Activated CD8-positive, alpha-beta T cell treated with anti-CD3 and anti-CD28 coated beads for 36 hours (primary cell): ENCODE measurements around the gene ASCC3. TPM values are rescaled to one million over a fixed set of nuclear protein-coding genes. Genes with fewer than 3 reads are reported as not detected.

Source experiments
- ATAC-seq: fragments of 200-7000 bp; cut with Tn5 transposase; one replicate; pipeline ENCODE4 v1.10.0; 2021; ENCODE audit warnings: mild to moderate bottlenecking, moderate library complexity
- CTCF ChIA-PET: fragments of 350-600 bp; sonication (Branson Sonifier 250); formaldehyde crosslinking; loops from one replicate; lab custom pipeline; 2021; ENCODE audit warnings: antibody characterized with exemption; lab: Charles Lee
- POLR2A ChIA-PET: fragments of 350-600 bp; sonication (Branson Sonifier 250); formaldehyde crosslinking; loops from one replicate; lab custom pipeline; 2021; ENCODE audit warnings: antibody characterized with exemption; lab: Charles Lee
- DNase-seq: peaks from one replicate; pipeline ENCODE4 v3.0.0-alpha.2; 2020
- H3K27ac Mint-ChIP-seq: one replicate; pipeline ENCODE4 v1.8.0; 2021; ENCODE audit warnings: mild to moderate bottlenecking, mixed read lengths
- H3K27me3 Mint-ChIP-seq: one replicate; pipeline ENCODE4 v1.8.0; 2021; ENCODE audit warnings: mixed read lengths
- H3K36me3 Mint-ChIP-seq: one replicate; pipeline ENCODE4 v1.8.0; 2021; ENCODE audit warnings: low read depth, mixed read lengths
- H3K4me1 Mint-ChIP-seq: one replicate; pipeline ENCODE4 v1.8.0; 2021; ENCODE audit warnings: low read depth, mixed read lengths
- H3K4me3 Mint-ChIP-seq: one replicate; pipeline ENCODE4 v1.8.0; 2021; ENCODE audit warnings: mild to moderate bottlenecking, moderate library complexity, mixed read lengths
- H3K9me3 Mint-ChIP-seq: one replicate; pipeline ENCODE4 v1.8.0; 2021; ENCODE audit warnings: mixed read lengths
- intact Hi-C: fragments of 100-400 bp; cut with micrococcal nuclease; formaldehyde crosslinking; loops from one replicate; pipeline ENCODE4 v1.10.0; 2022
- total RNA-seq, 2 experiments: library from RNA; stranded (reverse); gene quantifications; one replicate each; pipeline ENCODE4 v1.2.3, GENCODE V29; 2021
- TF ChIP-seq, protein P1 (sequence below): fragments of 200-600 bp; IDR thresholded peaks from one replicate; pipeline ENCODE4 v1.8.0; 2022; ENCODE audit warnings: antibody characterized with exemption, mild to moderate bottlenecking

Gene ASCC3
- total RNA-seq, 2 experiments from 2014 or later, result 50.2 to 50.5 TPM

DNA sequence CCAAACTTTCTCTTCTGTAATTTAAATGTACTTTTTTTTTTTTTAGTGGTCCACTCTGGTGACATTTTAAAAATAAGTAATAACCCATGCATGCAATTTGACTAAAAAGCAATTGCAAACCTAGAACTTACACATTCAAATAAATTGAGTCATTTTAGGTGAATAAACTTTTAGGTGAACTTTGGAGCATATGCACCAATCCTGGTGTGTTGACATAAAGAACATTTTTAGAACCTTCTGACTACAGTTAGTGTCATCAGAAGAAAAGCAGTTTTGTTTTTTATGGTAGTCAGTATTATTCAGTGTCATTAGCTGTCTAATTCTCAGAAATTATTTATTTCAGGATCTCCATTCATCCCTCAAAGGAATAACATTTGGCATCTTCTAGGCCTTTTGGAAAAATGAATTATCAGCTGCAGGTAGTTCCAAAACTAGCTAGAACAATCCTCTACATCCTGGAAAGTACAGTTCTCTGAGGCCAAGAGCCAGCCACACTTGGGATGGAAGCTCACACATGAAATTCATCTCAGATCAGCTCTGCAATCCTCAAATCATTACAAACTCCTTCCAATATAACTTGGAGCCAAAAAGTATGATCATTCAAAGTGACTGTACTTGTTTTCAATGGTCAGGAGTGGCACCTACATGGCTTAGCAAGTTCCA lies 378.0 kb downstream of the ASCC3 start:
- Mint-ChIP-seq H3K4me3 (no peak overlapping the region), H3K27me3 (peaks cover 14% of the 10 kb centered on the region)

DNA sequence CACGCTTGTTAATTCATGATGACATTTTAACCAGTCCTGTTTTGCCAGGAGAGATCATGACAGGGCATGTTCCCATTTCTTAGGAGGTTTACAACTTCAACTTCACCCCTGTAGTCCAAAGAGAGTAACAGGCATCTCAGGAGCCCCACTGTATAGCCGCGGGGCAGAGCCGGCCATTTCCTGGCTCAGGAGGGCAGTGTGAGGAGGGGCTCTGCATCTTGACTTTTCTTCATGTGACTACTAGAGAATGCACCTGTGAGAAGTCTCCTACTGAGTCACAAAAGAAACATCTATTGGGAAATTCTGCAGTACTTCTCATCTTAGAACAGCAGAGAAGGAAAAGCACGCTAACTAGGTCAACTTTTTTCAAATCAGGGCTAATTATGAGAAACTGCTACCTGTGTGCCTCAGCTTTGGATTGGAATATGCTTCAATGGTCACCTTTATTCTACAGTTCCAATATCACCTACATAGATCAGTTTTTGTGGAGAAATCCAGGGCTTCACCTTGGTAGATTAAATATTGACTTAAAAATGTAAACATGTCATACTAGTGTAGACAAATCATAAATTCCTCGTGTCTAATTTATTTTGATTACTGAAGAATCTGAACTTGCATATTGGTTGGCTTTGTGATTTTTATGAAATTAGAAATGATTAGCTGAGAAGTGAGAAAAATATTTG lies 387.8 kb downstream of the ASCC3 start:
- peaks cover 31% of the 10 kb centered on the region for H3K27me3 Mint-ChIP-seq
- TF ChIP-seq, protein P1, sequence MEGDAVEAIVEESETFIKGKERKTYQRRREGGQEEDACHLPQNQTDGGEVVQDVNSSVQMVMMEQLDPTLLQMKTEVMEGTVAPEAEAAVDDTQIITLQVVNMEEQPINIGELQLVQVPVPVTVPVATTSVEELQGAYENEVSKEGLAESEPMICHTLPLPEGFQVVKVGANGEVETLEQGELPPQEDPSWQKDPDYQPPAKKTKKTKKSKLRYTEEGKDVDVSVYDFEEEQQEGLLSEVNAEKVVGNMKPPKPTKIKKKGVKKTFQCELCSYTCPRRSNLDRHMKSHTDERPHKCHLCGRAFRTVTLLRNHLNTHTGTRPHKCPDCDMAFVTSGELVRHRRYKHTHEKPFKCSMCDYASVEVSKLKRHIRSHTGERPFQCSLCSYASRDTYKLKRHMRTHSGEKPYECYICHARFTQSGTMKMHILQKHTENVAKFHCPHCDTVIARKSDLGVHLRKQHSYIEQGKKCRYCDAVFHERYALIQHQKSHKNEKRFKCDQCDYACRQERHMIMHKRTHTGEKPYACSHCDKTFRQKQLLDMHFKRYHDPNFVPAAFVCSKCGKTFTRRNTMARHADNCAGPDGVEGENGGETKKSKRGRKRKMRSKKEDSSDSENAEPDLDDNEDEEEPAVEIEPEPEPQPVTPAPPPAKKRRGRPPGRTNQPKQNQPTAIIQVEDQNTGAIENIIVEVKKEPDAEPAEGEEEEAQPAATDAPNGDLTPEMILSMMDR, result no peak
- ChIA-PET CTCF (interaction anchor here (0.8 kb wide), 1 partner anchor 13 kb away, joined by 3 read pairs; no protein-coding TSS in a partner anchor), POLR2A (no interaction called here)
- H3K9me3 Mint-ChIP-seq, result peaks cover 5% of the 10 kb centered on the region
- no peak overlapping the region for H3K4me3 Mint-ChIP-seq
- intact Hi-C loops, result no loop called here
- H3K36me3 Mint-ChIP-seq, result no peaks in the 10 kb centered on the region
- H3K4me1 Mint-ChIP-seq, result no peaks in the 10 kb centered on the region
- H3K27ac Mint-ChIP-seq, result no peak overlapping the region
- ATAC-seq (no peak), DNase-seq (no peak)

More for the DNA sequence above, 378.0 kb downstream of the ASCC3 start:
- H3K27ac Mint-ChIP-seq, result no peak overlapping the region
- H3K9me3 Mint-ChIP-seq, result peaks cover 4% of the 10 kb centered on the region
- ChIA-PET POLR2A (no interaction called here), CTCF (no interaction called here)
- intact Hi-C loops, result no loop called here
- ATAC-seq (no peak), DNase-seq (no peak)
- TF ChIP-seq, protein P1, result no peak
- H3K36me3 Mint-ChIP-seq, result no peaks in the 10 kb centered on the region
- no peaks in the 10 kb centered on the region for H3K4me1 Mint-ChIP-seq

DNA sequence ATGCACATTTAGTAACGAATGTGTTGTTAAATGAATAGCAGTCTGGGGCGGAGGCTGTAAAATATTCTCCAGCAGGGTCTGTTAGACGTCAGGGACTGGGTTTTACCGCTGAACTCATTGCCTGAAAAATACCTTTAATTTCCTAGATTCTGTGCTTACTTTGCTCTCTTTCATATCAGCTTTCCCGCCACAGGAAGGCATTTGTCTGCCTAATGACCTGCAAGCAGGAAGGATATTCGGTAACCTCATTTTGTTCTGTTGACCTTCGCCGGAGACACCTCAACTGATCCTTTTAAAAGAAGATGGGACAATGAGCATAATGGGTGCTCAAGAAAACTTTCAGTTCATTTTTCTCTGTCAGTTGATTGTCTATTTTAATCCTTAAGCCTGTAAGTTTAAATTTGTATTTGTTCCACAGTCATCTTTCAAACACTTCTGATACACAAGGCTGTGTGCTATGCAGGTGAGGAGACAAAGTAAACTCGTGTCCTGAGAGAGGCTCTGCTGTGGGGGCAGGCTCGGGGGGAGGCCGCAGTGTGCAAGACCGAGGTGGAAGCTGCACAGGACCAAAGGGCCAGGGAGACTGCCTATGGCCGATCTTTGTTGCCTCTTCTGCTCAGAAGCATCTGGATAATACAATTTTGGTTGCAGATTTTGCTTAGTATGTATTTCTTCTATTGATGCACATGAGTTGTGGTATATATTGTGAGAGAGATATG lies 389.0 kb downstream of the ASCC3 start:
- Mint-ChIP-seq H3K9me3 (peaks cover 3% of the 10 kb centered on the region), H3K36me3 (no peaks in the 10 kb centered on the region), H3K4me3 (no peak overlapping the region), H3K27me3 (peaks cover 32% of the 10 kb centered on the region), H3K4me1 (no peaks in the 10 kb centered on the region), H3K27ac (no peak overlapping the region)
- intact Hi-C loops, result no loop called here
- TF ChIP-seq, protein P1, result no peak
- DNase-seq (no peak), ATAC-seq (no peak)
- CTCF ChIA-PET, result interaction anchor here (0.8 kb wide), 1 partner anchor 12 kb away, joined by 3 read pairs; no protein-coding TSS in a partner anchor
- POLR2A ChIA-PET, result no interaction called here

DNA sequence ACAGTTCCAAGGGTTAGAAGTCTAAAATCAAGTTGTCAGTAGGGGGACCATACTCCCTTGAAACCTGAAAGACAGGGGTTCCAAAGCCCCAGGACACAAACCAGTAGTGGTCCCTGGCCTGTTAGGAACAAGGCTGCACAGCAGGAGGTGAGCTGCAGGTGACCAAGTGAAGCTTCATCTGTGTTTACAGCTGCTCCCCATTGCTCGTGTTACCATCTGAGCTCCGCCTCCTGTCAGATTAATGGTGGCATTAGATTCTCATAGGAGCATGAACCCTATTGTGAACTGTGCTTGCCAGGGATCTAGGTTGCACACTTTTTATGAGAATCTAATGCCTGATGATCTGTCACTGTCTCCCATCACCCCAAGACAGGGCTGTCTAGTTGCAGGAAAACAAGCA lies 391.1 kb downstream of the ASCC3 start:
- TF ChIP-seq, protein P1, result no peak
- H3K4me3 Mint-ChIP-seq, result no peak overlapping the region
- H3K27ac Mint-ChIP-seq, result no peak overlapping the region
- no peak for DNase-seq
- no peak for ATAC-seq
- CTCF ChIA-PET, result no interaction called here
- intact Hi-C loops, result no loop called here
- POLR2A ChIA-PET, result no interaction called here
- H3K27me3 Mint-ChIP-seq, result peaks cover 40% of the 10 kb centered on the region
- H3K9me3 Mint-ChIP-seq, result no peaks in the 10 kb centered on the region
- H3K36me3 Mint-ChIP-seq, result no peaks in the 10 kb centered on the region
- no peaks in the 10 kb centered on the region for H3K4me1 Mint-ChIP-seq
